Measurements from ENCODE around the gene XRCC6. TPM values are rescaled to one million over a fixed set of nuclear protein-coding genes. Genes with fewer than 3 reads are reported as not detected.

XRCC6 gene
- polyA plus RNA-seq, 1 donor (not counting 4 experiments of a cell fraction or from before 2014, with no cell fraction given) = 247 TPM

- H3K79me2 ChIP-seq (ENCODE audit: control insufficient read depth, insufficient read depth, low read length) = peaks cover 13% of the 10 kb centered on the region
- dilution Hi-C loops (cut with MboI; ENCODE audit: extremely low pct_ligation_motif_present, low sequenced_read_pairs) = no loop called here
- peaks cover 6% of the 10 kb centered on the region for H3K4me1 ChIP-seq (ENCODE audit: control insufficient read depth, extremely low read depth, insufficient read depth, low read length)
- no peak overlapping the region for H3K4me3 ChIP-seq (ENCODE audit: control insufficient read depth in 2 of 3, extremely low read depth in 1 of 3, insufficient read depth in 2 of 3, low read depth in 1 of 3, low read length in 3 of 3)
- H3K36me3 ChIP-seq (ENCODE audit: control insufficient read depth in 2 of 2, extremely low read depth in 1 of 2, insufficient read depth in 2 of 2, low read length in 2 of 2) = peaks cover 5 to 12% of the 10 kb centered on the region in 2 experiments
- H4K20me1 ChIP-seq (ENCODE audit: control insufficient read depth, extremely low read depth, insufficient read depth, low read length) = no peaks in the 10 kb centered on the region
- DNase-seq (ENCODE audit: low read depth, low spot score) = no peak
- no peak overlapping the region for H2AFZ ChIP-seq (ENCODE audit: control insufficient read depth, low read length)
- H3K27ac ChIP-seq (ENCODE audit: control insufficient read depth, insufficient read depth, low read length) = no peak overlapping the region
- H3K9ac ChIP-seq (ENCODE audit: control insufficient read depth, extremely low read depth, insufficient read depth, low read length) = no peak overlapping the region
- no peaks in the 10 kb centered on the region for H3K9me1 ChIP-seq (ENCODE audit: control insufficient read depth, extremely low read depth, insufficient read depth, low read length)
- FAIRE-seq = no peak
- no peak overlapping the region for H3K4me2 ChIP-seq (ENCODE audit: control insufficient read depth, extremely low read depth, insufficient read depth, low read depth, low read length)
- H3K27me3 ChIP-seq (ENCODE audit: control insufficient read depth, extremely low read depth, insufficient read depth, low read length) = no peaks in the 10 kb centered on the region
- no peaks in the 10 kb centered on the region for H3K9me3 ChIP-seq (ENCODE audit: control insufficient read depth, low read depth, low read length)
- TF ChIP-seq CTCF (optimal IDR thresholded peaks at IDR 0.05 in 1 of 3, IDR thresholded peaks at IDR 0.05 in 1 of 3, conservative IDR thresholded peaks at IDR 0.05 in 1 of 3; ENCODE audit: extremely low read depth in 1 of 3, insufficient read depth in 2 of 3, low read length in 3 of 3) (no peak), EZH2 (IDR thresholded peaks at IDR 0.05; ENCODE audit: low read length) (no peak)
These were observed 35.2 kb upstream of the XRCC6 start for GRCh38 chr22:41585898-41586297.

- no peak for FAIRE-seq
- no peaks in the 10 kb centered on the region for H4K20me1 ChIP-seq (ENCODE audit: control insufficient read depth, extremely low read depth, insufficient read depth, low read length)
- H3K4me3 ChIP-seq (ENCODE audit: control insufficient read depth in 2 of 3, extremely low read depth in 1 of 3, insufficient read depth in 2 of 3, low read depth in 1 of 3, low read length in 3 of 3) = no peak overlapping the region
- H3K9ac ChIP-seq (ENCODE audit: control insufficient read depth, extremely low read depth, insufficient read depth, low read length) = no peak overlapping the region
- no peaks in the 10 kb centered on the region for H3K9me1 ChIP-seq (ENCODE audit: control insufficient read depth, extremely low read depth, insufficient read depth, low read length)
- no peak overlapping the region for H3K4me2 ChIP-seq (ENCODE audit: control insufficient read depth, extremely low read depth, insufficient read depth, low read depth, low read length)
- DNase-seq (ENCODE audit: low read depth, low spot score) = no peak
- H3K9me3 ChIP-seq (ENCODE audit: control insufficient read depth, low read depth, low read length) = no peaks in the 10 kb centered on the region
- no peak for TF ChIP-seq EZH2 (IDR thresholded peaks at IDR 0.05; ENCODE audit: low read length)
- no peak for TF ChIP-seq CTCF (optimal IDR thresholded peaks at IDR 0.05 in 1 of 3, IDR thresholded peaks at IDR 0.05 in 1 of 3, conservative IDR thresholded peaks at IDR 0.05 in 1 of 3; ENCODE audit: extremely low read depth in 1 of 3, insufficient read depth in 2 of 3, low read length in 3 of 3)
- H2AFZ ChIP-seq (ENCODE audit: control insufficient read depth, low read length) = no peak overlapping the region
- no peak overlapping the region for H3K27ac ChIP-seq (ENCODE audit: control insufficient read depth, insufficient read depth, low read length)
- peaks cover 6% of the 10 kb centered on the region for H3K4me1 ChIP-seq (ENCODE audit: control insufficient read depth, extremely low read depth, insufficient read depth, low read length)
- H3K79me2 ChIP-seq (ENCODE audit: control insufficient read depth, insufficient read depth, low read length) = peaks cover 13% of the 10 kb centered on the region
- dilution Hi-C loops (cut with MboI; ENCODE audit: extremely low pct_ligation_motif_present, low sequenced_read_pairs) = no loop called here
- no peaks in the 10 kb centered on the region for H3K27me3 ChIP-seq (ENCODE audit: control insufficient read depth, extremely low read depth, insufficient read depth, low read length)
- H3K36me3 ChIP-seq (ENCODE audit: control insufficient read depth in 2 of 2, extremely low read depth in 1 of 2, insufficient read depth in 2 of 2, low read length in 2 of 2) = peaks cover 5 to 12% of the 10 kb centered on the region in 2 experiments
These were observed 33.8 kb upstream of the XRCC6 start for GRCh38 chr22:41587347-41587723.

Data from keratinocyte (primary cell).